Measurements from ENCODE around the gene CLIP4. TPM values are rescaled to one million over a fixed set of nuclear protein-coding genes. Genes with fewer than 3 reads are reported as not detected.

Gene CLIP4
- total RNA-seq, 2 experiments from 2014 or later = 20.1 to 21.9 TPM

DNA sequence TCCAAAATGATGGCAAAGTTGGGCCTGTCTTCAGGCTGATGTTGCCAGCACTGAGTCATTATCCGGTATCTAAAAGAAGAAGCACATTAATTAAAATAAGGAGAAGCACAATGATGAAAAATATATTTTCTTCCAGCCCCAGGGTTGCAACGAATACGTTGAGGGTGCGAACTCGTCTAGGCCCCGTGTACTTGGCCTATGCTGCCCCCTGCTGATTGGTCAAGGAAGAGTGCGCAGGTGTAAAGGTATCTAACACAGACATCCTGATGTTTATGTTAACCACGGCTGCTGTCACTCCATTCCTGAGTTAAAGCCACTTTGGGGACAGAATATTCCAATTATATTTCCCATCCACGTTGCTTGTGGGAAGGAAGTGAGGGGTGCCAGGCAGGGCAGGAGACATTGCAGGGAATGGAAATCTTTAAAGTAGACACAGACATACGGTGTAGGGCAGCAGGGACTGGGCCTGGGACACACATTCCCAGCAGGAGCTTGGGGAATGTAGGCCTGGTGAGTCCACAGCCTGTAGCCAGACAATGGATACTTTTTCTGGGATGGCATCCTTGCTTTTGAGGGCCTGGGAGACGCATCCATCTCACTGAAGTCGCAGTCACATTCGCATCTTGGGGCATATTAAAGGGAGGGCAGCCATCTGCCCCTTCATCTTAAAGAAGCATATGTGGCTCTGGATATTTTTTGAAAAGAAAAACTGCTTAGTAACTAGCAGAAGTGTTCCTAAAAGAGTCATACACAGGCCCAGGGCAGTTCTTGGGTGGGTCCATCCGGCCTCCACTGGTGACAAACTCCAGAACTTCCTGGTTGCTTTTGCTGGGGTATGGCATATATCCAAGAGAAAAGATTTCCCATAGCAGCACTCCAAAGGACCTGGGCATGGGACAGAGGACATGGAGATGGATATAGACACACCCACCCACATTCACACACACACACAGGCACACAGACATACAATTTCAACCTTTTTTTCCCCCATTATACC, 81.9 kb downstream of the CLIP4 start:
- no peaks in the 10 kb centered on the region for H3K36me3 Mint-ChIP-seq (ENCODE audit: low read depth)
- no peak overlapping the region for H3K27ac Mint-ChIP-seq
- H3K9me3 Mint-ChIP-seq (ENCODE audit: insufficient read depth) = no peaks in the 10 kb centered on the region
- no peaks in the 10 kb centered on the region for H3K27me3 Mint-ChIP-seq (ENCODE audit: low read depth)
- ATAC-seq = peak; percentile 95
- CTCF ChIA-PET = interaction anchor here (0.8 to 2.1 kb wide), 3 partner anchors 219 to 239 kb away, joined by 3 to 11 read pairs (median 6); no protein-coding TSS in a partner anchor
- H3K4me3 Mint-ChIP-seq = no peak overlapping the region
- no peaks in the 10 kb centered on the region for H3K4me1 Mint-ChIP-seq (ENCODE audit: low read depth)
- POLR2A ChIA-PET = no interaction called here
- DNase-seq = peak; percentile 87

DNA sequence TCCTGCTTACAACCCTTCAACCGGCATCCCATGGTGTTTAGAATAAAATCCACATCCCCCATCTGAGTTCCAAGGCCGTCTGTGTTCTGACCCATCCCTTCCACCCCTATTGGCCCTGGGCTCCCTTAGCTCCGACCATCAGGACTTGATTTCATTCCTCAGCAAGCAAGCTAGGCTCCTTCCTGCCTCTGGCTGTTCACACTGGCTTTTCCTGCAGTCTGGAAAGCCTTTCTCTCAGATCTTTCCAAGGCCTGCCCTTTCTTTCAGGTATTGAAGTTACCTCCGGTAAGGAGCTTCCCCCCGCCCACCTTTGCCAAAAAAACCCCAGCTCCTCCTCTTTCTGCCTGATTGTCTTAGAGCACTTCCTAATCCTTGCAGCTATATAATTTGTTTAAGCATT, 86.8 kb downstream of the CLIP4 start:
- ChIA-PET CTCF (interaction anchor here (1.1 to 2.2 kb wide), 2 partner anchors 12 to 243 kb away, joined by 4 to 11 read pairs; no protein-coding TSS in a partner anchor), POLR2A (interaction anchor here (0.5 kb wide), 1 partner anchor 248 kb away, joined by 5 read pairs; no protein-coding TSS in a partner anchor)
- Mint-ChIP-seq H3K9me3 (ENCODE audit: insufficient read depth) (no peaks in the 10 kb centered on the region), H3K27me3 (ENCODE audit: low read depth) (no peaks in the 10 kb centered on the region), H3K4me3 (no peak overlapping the region), H3K4me1 (ENCODE audit: low read depth) (no peaks in the 10 kb centered on the region), H3K36me3 (ENCODE audit: low read depth) (no peaks in the 10 kb centered on the region), H3K27ac (no peak overlapping the region)
- DNase-seq (no peak), ATAC-seq (no peak)

DNA sequence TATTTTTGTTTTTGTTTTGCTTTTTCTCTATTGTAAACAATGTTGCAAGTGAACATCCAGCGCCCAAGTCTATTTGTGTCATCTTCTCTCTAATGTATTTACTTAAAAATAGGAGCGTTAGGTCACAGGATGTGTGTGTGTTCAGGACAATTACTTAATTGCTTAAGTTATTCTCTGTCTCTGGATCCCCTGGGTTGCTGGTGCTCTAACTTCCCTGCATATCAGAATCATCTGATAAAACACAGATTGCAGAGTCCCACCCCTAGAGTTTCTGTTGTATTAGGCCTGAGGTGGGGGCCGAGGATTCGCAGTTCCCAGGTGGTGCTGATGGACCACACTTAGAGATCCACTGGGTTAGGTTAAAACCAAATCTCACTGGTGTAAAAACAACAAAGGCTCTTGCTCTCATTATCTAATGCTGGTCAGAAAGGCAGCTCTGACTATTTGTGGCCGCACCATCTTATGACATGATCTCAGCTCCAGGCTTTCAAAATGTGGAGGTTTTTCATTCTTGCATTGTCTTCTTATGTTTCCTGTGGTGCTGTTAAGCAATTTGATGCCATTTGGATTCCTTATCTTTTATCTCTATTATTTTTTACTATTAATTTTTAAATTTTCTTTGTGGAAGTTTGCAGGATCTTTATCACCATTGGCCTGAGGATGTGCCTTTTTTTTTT, 87.7 kb downstream of the CLIP4 start:
- Mint-ChIP-seq H3K9me3 (ENCODE audit: insufficient read depth) (no peaks in the 10 kb centered on the region), H3K27ac (no peak overlapping the region), H3K27me3 (ENCODE audit: low read depth) (no peaks in the 10 kb centered on the region), H3K36me3 (ENCODE audit: low read depth) (no peaks in the 10 kb centered on the region), H3K4me3 (no peak overlapping the region), H3K4me1 (ENCODE audit: low read depth) (no peaks in the 10 kb centered on the region)
- ATAC-seq (no peak), DNase-seq (no peak)
- ChIA-PET POLR2A (no interaction called here), CTCF (no interaction called here)

DNA sequence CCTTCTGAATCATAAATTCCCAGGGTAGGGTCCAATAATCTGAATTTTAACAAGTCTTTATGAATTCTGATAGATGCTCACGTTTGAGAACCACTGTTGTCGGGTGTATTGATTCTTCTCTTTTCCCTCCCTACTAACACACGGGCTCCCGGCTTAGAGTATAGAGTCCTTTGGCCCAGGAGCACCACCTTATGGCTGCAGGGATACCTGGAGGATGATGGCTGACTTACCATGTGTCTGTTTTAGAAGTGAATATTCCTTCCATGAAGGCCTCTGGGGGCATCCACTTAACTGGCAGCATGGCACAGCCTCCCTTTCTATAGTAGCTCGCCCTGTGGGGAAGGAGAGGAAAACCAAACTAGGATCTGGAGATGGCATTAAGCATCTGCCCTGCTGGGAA, 91.7 kb downstream of the CLIP4 start:
- DNase-seq (no peak), ATAC-seq (no peak)
- Mint-ChIP-seq H3K9me3 (ENCODE audit: insufficient read depth) (no peaks in the 10 kb centered on the region), H3K4me1 (ENCODE audit: low read depth) (no peaks in the 10 kb centered on the region), H3K27me3 (ENCODE audit: low read depth) (no peaks in the 10 kb centered on the region), H3K27ac (no peak overlapping the region), H3K36me3 (ENCODE audit: low read depth) (no peaks in the 10 kb centered on the region), H3K4me3 (no peak overlapping the region)
- ChIA-PET POLR2A (no interaction called here), CTCF (no interaction called here)

DNA sequence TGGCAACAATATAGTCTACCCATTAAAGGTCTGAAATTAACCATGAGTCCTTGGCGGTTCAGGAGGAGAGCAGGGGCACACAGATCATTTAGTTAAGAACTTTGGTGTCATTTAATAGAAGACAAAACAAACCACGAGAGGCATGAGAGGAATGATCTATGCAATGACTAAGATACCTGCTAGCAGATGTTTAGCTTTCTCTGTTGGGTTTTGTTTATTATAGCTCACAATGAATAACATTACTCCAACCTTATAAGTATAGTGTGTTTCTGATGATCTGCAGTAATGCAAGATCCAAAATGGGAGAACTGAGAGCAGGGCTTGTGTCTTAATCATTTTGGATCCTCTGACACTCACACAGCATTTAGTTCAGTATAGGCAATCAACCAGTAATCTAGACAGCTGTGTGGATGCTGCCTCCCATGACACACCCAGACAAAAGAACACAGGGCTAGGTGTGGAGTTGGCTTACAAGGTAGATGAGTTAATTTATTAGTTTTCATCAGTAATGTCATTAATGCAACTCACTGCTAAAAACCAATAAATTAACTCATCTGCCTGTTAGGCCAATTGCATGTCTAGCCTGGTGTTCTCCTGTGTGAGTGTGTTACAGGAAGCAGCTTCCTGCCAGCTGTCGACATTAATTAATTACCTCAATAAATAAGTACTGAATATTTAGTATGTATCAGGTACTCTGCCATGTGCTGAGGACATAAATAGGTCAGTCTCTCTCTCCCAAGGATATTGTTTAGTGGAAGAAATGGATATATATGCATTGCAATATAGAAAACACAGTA, 92.3 kb downstream of the CLIP4 start:
- Mint-ChIP-seq H3K4me3 (no peak overlapping the region), H3K27me3 (ENCODE audit: low read depth) (no peaks in the 10 kb centered on the region), H3K36me3 (ENCODE audit: low read depth) (no peaks in the 10 kb centered on the region), H3K9me3 (ENCODE audit: insufficient read depth) (no peaks in the 10 kb centered on the region), H3K4me1 (ENCODE audit: low read depth) (no peaks in the 10 kb centered on the region), H3K27ac (no peak overlapping the region)
- DNase-seq (no peak), ATAC-seq (no peak)
- CTCF ChIA-PET = interaction anchor here (0.9 kb wide), 1 partner anchor 251 kb away, joined by 3 read pairs; no protein-coding TSS in a partner anchor
- POLR2A ChIA-PET = no interaction called here

DNA sequence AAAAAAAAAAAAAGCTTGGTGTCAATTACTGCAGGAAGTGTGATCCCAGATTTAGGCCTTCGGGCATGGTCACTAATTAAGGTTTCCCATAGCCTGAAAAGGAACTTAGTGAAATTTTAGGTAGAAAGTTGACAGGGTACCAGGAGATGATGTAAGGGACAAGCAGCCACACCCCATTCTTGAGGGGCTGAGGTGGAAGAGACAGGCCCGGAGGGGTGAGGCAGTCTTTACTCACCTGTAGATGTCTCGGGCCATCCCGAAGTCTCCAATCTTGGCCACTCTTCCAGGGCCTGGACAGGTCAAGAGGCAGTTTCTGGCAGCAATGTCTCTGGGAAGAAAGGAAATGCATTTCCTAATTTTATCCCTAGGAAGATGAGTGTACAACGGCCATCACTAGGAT, 94.3 kb downstream of the CLIP4 start:
- Mint-ChIP-seq H3K27ac (no peak overlapping the region), H3K9me3 (ENCODE audit: insufficient read depth) (no peaks in the 10 kb centered on the region), H3K4me3 (no peak overlapping the region), H3K27me3 (ENCODE audit: low read depth) (no peaks in the 10 kb centered on the region), H3K36me3 (ENCODE audit: low read depth) (no peaks in the 10 kb centered on the region), H3K4me1 (ENCODE audit: low read depth) (peaks cover 4% of the 10 kb centered on the region)
- ATAC-seq (no peak), DNase-seq (no peak)
- ChIA-PET CTCF (interaction anchor here (1.6 kb wide), 1 partner anchor 251 kb away, joined by 4 read pairs; no protein-coding TSS in a partner anchor), POLR2A (no interaction called here)

DNA sequence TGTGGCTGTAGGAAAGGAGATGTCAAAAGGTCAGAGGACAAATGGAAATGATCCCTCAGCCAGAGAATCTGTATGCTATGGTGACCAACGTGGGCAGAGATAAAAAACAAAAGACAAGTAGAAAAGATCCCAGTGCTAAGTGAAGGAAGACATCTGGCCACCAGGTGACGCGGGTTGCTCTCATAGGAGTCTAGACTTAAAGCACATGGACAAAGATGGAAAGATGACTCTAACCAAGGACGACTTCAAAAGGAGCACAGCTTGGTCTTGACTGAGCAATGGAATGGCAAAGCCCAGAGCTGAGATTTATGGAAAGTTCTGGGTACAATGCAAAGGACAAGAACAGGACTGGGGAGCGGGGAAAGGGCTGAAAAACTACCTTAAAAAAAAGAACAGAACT, 96.8 kb downstream of the CLIP4 start:
- Mint-ChIP-seq H3K4me1 (ENCODE audit: low read depth) (peaks cover 4% of the 10 kb centered on the region), H3K27me3 (ENCODE audit: low read depth) (no peaks in the 10 kb centered on the region), H3K4me3 (no peak overlapping the region), H3K27ac (no peak overlapping the region), H3K9me3 (ENCODE audit: insufficient read depth) (no peaks in the 10 kb centered on the region), H3K36me3 (ENCODE audit: low read depth) (no peaks in the 10 kb centered on the region)
- ChIA-PET POLR2A (no interaction called here), CTCF (interaction anchor here (1.4 kb wide), 1 partner anchor 20 kb away, joined by 5 read pairs; no protein-coding TSS in a partner anchor)
- DNase-seq (no peak), ATAC-seq (no peak)

DNA sequence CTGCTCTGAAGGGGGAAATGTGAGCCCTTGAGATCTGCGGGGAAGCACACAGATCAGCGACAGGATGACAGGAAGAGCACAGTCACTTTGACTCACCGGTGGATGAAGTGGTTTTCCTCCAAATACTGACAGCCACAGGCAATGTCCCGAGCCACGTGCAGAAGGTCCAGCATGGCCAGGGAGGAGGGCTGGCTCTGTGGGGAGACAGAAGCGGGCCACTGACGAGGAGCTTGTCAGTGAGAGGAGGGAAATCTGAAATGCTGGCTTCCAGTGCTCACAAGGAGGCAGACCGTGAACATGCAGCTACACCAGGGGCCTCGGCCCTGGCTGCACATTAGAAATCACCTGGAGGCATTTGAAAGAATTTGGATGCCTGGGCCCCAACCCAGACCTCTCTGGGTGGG, 98.7 kb downstream of the CLIP4 start:
- Mint-ChIP-seq H3K27ac (no peak overlapping the region), H3K9me3 (ENCODE audit: insufficient read depth) (no peaks in the 10 kb centered on the region), H3K27me3 (ENCODE audit: low read depth) (no peaks in the 10 kb centered on the region), H3K4me1 (ENCODE audit: low read depth) (peaks cover 4% of the 10 kb centered on the region), H3K4me3 (no peak overlapping the region), H3K36me3 (ENCODE audit: low read depth) (no peaks in the 10 kb centered on the region)
- ATAC-seq (no peak), DNase-seq (no peak)
- POLR2A ChIA-PET = no interaction called here
- CTCF ChIA-PET = interaction anchor here (1.9 kb wide), 1 partner anchor 12 kb away, joined by 4 read pairs; no protein-coding TSS in a partner anchor

DNA sequence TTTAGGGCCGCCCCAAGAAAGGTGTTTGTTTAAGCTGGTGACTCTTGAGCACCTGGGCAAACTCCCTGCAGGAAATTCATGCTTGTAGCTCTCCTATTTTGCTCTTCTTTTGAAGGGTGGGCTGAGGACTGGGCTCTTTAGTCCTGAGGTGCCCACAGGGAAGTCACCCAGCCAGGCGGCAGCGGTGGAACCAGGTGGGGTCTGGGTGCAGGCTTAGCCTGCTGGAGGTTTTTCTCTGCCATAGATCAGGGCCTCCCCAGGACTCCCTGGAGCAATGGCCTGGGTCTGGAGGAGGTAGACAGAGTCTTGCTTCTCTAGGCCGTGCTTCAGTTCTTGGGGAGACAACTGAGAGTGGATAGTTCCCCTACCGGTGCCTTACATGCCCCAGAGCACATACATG, 99.9 kb downstream of the CLIP4 start:
- Mint-ChIP-seq H3K4me1 (ENCODE audit: low read depth) (peaks cover 4% of the 10 kb centered on the region), H3K4me3 (no peak overlapping the region), H3K9me3 (ENCODE audit: insufficient read depth) (no peaks in the 10 kb centered on the region), H3K27ac (no peak overlapping the region), H3K36me3 (ENCODE audit: low read depth) (no peaks in the 10 kb centered on the region), H3K27me3 (ENCODE audit: low read depth) (no peaks in the 10 kb centered on the region)
- no peak for ATAC-seq
- POLR2A ChIA-PET = no interaction called here
- DNase-seq = no peak
- CTCF ChIA-PET = interaction anchor here (1.9 kb wide), 1 partner anchor 13 kb away, joined by 4 read pairs; no protein-coding TSS in a partner anchor

DNA sequence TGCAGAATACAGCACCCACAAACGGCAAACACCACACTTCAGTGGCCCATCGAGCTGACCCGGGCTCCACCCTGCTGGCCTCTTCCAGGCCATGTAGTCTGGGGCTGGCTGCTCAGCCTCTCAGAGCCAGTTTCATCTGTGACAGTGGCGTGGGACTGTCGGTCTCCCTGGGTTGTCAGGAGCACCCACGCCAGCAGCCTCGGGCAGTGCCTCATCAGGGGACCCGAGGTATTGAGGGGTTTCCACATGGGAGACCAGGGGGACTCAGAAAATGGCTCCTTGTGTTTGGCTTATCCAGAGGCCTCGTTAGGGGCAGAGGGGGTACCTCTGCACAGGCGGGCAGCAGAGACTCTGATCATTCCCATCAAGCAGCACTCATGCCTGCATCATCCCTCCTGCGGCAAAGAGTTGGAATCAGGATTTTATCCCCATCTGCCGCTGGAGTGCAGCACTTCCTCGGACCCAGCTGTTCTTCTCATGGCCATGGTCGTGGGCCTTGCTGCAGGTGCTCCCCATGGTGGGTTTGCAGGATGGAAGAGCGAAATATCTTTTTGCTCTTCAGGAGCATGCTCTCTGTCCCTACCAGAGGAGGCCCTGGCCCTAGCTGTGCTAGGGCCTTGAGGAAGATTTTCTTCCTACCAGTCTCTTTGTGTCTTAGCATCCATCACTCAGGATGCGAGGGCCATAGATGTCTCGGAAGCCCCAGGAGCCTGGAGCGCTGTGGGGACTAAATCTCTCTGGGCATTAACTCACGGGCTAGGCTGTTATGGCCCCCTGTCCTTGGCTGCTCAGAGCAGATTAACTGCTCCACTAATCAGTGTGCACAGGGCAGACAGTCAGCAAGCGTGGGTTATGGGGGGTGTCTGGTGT, 100.8 kb downstream of the CLIP4 start:
- H3K9me3 Mint-ChIP-seq (ENCODE audit: insufficient read depth) = no peaks in the 10 kb centered on the region
- H3K36me3 Mint-ChIP-seq (ENCODE audit: low read depth) = no peaks in the 10 kb centered on the region
- no peak for ATAC-seq
- no peaks in the 10 kb centered on the region for H3K27me3 Mint-ChIP-seq (ENCODE audit: low read depth)
- POLR2A ChIA-PET = no interaction called here
- CTCF ChIA-PET = no interaction called here
- no peak overlapping the region for H3K4me3 Mint-ChIP-seq
- H3K27ac Mint-ChIP-seq = no peak overlapping the region
- no peak for DNase-seq
- H3K4me1 Mint-ChIP-seq (ENCODE audit: low read depth) = peaks cover 4% of the 10 kb centered on the region

DNA sequence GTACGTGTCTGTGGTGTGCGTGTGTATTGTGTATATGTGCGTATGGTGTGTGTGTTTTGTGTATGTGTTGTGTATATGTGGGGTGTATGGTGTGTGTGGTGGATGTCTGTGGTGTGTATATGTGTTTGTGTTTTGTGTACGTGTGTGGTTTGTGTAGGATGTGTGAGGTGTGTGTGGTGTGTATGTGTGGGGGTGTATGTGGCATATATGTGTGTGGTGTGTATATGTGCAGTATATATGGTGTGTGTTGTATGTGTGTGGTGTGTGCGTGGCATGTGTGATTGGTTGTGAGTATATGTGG, 101.3 kb downstream of the CLIP4 start:
- H3K4me1 Mint-ChIP-seq (ENCODE audit: low read depth) = peaks cover 4% of the 10 kb centered on the region
- H3K4me3 Mint-ChIP-seq = no peak overlapping the region
- DNase-seq (no peak), ATAC-seq (no peak)
- H3K27ac Mint-ChIP-seq = no peak overlapping the region
- H3K36me3 Mint-ChIP-seq (ENCODE audit: low read depth) = no peaks in the 10 kb centered on the region
- no peaks in the 10 kb centered on the region for H3K9me3 Mint-ChIP-seq (ENCODE audit: insufficient read depth)
- ChIA-PET CTCF (no interaction called here), POLR2A (no interaction called here)
- no peaks in the 10 kb centered on the region for H3K27me3 Mint-ChIP-seq (ENCODE audit: low read depth)

Measured in activated CD8-positive, alpha-beta T cell treated with anti-CD3 and anti-CD28 coated beads, Interleukin-2, amount 10 ng/mL, durations not matched to agents 7 days and 5 days (primary cell).